ENCODE measurements around the gene CDKAL1. TPM values are rescaled to one million over a fixed set of nuclear protein-coding genes. Genes with fewer than 3 reads are reported as not detected.

CDKAL1 gene
- total RNA-seq, 1 donor from 2014 or later = 47.6 TPM

GRCh38 chr6:20985821-20986220, 451.6 kb downstream of the CDKAL1 start:
- DNase-seq = no peak

DNA sequence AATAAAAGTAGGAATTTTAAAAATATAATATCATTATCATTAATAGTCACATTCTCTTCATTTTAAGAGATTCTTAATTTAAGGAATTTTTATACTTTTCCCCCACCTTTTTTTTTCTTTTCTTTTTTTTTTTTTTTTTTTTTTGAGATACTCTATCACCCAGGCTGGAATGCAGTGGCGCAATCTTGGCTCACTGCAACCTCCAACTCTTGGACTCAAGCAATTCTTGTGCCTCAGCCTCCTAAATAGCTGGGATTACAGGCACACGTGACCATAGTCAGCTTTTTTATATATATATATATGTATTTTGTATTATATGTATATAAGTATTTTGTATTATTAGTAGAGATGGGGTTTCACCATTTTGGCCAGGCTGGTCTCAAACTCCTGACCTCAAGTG, 457.7 kb downstream of the CDKAL1 start:
- DNase-seq = no peak

DNA sequence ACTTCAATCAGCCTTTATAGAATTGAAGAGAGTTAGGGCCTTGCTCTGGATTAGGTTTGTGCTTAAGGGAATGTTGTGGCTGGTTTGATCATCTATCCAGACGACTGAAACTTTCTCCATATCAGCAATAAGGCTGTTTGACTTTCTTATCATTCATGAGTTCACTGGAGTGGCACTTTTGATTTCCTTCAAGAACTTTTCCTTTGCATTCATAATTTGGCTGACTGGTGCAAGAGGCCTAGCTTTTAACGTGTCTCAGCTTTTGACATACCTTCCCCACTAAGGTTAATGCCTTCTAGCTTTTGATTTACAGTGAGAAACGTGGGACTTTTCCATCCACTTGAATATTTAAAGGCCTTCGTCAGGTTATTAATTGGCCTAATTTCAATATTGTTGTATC, 461.8 kb downstream of the CDKAL1 start:
- no peak for DNase-seq

- no peak for DNase-seq
Measured at GRCh38 chr6:20997143-20997769, 463.0 kb downstream of the CDKAL1 start.

DNA sequence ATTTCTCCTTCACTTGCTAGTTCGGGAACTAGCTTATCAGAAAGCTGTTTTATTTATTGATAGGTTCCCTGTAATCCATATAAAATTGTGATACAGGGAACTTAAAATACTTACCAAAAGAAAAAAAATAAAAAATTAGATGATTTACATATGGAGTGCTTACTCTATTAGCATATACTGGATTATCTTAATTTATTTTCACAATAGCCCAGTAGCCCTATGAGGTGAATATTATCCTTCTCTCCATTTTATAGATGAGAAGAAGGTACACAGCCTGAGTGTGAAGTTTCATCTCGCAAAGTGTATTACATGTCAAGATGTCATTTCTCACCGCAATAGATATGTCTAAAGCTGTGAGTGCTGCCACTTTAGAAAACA, 463.5 kb downstream of the CDKAL1 start:
- no peak for DNase-seq

DNA sequence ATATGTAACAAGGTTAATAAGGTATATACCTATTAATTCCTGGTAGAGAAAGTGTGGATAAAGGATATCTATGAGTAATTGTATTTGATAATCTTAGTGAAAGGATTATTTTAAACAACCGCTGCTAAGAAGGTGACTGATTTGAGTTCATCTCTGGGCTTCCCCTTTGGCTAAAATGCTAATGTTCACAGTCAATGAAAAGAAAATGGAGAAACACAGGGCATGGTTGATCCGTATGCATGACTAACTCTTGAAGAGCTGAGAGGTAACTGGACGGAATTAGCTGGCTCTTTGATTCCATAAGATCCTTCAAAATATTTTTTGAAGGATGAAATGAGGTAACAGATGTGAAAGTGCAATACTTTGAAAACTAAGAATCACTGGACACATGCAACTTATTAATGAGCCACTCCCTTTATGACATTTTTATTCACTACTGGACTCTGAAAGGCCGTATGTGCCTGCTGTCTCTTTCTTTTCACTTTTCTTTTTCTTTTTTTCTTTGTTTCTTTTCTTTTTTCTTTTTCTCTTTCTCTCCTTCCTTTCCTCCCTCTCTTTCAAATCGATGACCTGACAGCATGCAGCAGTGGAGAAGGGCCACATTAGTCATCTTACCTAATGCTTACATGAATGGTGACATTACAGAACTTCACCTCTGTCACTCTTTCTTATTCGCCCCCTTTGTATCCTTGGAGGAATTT, 464.6 kb downstream of the CDKAL1 start:
- no peak for DNase-seq

- DNase-seq = no peak
Measured at GRCh38 chr6:21000331-21000801, 466.1 kb downstream of the CDKAL1 start.

- no peak for DNase-seq
Measured at GRCh38 chr6:21001736-21002135, 467.5 kb downstream of the CDKAL1 start.

DNA sequence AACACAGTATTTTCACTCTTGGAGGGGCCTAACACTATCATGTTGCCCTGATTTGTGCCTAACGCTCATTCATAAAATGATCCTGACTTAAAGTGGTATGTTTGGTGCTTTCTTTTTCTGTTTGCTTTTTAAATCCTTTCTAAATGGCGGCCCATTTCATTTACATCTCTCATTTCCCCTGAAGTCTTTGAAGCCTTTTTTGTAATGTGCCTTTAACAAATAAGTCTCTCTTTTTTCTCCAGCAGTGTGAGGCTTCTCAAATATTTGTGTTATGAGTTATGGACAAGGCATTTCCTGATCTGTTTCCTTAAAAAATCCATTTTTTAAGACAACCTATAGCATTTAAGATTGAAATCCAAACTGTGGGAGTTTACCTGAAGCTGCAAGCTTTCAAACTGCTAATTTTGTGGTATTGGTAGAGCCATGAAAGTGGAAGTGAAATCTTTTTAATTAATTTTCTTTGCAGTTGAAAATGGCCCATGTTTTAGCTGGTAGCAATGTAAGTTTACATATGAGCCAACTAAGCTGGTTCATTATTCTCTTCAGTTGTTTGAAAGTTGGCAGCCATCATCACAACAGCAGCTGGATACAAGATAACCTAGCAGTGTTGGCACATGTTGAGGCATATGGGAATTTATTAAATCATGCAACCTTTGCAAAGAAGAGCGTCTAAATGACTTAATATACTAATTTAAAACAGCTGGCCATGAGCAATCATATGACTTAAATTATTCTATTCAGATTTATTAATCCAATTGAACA, 469.7 kb downstream of the CDKAL1 start:
- no peak for DNase-seq

DNA sequence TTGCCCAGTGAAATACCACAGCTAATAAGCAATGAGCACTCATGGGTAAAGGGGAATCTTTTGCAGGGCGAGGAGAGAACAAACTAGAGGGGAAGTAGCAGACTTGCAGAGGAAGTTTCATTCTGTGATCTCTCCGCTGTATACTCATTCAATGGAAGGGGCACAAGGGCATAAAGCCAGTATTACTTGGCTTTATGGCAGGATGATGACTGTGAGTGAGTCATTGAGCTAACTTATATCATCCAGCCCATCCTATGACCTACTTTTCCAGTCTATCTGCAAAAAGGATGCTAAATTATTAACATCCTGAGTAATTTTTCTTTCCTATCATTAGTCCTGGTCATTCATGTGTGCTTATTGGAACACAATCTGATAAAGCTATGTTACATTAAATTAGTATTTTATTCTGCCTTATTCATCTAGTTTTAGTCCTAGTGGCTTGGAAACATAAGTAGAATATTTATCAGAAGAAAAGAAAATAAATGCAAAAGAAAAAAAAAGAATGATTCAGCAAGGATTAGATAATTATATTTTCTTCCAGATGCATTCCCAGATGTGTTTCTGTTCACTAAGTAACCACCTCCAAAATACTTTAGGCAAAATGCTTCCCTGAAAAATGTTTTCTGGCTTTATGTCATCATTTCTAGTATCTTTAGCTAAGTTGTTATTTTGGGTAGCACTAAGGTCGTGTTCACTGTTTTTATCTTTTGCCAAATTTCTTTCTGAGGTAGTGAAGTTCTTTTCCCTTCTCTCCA, 471.7 kb downstream of the CDKAL1 start:
- no peak for DNase-seq

DNA sequence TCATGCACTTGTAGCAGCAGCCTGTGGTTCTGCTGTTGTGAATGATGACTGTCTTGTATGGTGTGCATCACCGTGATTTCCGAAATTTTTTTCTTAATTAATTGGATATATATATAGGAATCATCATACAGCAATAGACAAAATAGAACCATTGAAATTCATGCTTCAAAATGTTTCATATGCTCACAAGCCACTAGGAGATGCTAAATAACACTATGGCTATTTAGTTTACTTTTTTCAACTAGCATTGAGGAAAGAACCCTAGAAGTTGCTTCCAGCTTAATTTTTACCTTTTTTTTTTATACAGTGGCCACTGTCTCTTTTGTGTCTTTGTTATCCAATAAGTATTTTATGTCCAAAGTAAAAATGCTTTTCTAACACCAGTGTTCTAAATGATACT, 485.4 kb downstream of the CDKAL1 start:
- DNase-seq = no peak

DNA sequence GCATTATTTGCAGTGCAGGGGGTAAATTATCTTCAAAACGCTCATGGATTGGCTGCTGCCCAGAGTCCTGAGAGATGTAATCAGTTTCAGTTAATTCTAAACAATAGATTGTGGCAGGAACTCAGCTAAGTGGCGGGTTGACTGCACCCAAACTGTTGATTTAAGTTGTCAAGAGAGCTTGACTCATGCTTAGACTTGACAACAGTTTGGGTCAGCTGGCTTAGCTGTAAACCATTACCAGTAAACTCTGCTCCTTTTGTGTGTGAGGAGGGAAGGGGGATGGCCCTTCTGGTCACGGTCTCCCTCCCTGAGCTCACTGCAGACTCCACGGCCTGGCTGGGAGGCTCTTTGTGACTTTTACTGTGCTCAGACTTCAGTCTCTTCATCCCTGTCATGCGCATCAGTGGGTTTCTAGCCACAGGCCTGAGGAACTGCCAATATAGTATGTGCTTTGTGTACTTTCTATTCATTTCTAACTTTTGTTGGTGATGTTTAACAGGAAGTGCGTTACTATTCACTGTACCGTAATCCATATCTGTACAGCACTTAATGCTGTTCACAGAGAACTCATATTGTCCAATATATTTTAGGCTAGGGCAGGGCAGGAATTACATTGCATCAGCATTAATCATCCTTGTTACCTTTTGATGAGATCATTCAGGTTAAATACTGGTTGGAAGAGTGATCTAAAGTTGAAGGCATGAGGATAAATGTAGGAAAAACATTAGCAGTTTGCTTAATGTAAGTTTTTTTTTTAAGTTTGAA, 488.3 kb downstream of the CDKAL1 start:
- no peak for DNase-seq

- no peak for DNase-seq
Measured at GRCh38 chr6:21023210-21023609, 489.0 kb downstream of the CDKAL1 start.

- DNase-seq = no peak
Measured at GRCh38 chr6:21024616-21025015, 490.4 kb downstream of the CDKAL1 start.

DNA sequence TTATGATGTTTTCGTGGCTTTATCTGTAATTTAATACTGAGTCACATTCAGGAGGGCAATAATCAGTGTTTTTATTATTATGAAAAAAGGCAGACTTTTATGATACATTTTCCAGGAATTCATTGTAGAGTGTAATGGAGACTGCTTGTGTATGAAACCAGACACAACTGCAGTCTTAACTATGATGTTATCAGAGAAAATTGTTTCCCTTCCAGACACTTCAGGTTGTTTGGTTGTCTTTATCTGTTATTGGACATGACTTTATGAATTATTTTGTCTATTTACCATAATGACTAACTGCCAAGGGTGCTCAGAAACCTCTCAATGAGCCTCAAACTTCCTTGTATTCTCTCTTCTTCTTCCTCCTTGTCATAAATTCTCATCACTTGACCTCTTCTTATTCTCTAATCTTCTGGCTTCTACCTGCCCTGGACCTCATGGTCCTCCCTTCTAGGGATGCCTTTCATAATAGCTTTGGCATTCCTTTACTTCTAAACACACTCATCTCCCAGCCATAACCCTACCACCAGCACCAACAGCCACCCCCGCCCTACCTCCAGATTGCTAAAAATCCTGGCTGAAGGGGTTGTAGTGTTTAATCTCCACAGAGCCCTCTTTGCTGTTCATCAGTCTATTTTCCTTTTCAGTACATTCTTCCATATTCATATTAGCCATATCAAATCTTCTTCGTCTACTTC, 492.5 kb downstream of the CDKAL1 start:
- DNase-seq = no peak

- DNase-seq = no peak
Measured at GRCh38 chr6:21027507-21027906, 493.2 kb downstream of the CDKAL1 start.

GRCh38 chr6:21031182-21031581, 496.9 kb downstream of the CDKAL1 start:
- DNase-seq = no peak

- no peak for DNase-seq
Measured at GRCh38 chr6:21033084-21033483, 498.8 kb downstream of the CDKAL1 start.

DNA sequence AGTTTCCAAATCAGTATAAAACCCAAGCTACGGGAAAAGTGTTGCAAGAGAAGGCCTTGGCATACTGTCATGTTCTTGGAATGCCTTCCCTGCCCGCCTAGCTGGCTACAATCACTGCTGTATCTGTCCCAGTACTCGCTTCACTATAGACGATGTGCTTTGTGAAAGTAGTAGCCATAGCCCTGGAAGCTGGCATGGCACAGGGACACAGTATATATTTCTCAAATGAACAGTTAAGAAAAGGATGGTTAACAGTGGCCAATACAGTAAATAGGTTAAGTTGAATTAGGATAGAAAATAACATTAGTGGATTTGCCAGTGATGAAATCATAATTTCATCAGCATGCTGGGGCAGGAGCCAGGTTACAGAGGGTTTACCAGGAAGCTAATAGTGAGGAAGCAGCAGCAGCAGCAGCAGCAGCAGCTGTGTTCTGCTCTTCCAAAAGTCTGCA, 499.3 kb downstream of the CDKAL1 start:
- DNase-seq = no peak

DNA sequence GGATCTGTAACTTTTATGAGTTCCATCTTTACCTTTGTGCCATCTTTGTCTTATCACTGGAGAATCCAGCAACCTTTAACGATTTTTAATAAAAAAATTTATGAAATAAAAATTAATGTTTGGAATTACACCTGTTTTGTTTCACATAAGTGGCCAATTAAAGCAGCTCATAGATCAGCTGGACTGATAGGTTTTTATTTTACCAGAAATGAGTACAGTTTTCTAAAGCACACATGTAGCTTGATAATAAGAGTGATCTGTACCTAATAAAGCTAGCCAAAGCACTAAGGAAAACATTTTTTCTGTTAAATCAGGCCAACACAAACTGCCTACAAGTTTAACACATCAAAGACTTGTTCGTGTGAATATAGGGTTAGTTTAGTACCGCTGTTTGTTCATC, 500.1 kb downstream of the CDKAL1 start:
- no peak for DNase-seq

- DNase-seq = no peak
Measured at GRCh38 chr6:21037453-21037852, 503.2 kb downstream of the CDKAL1 start.
